HepG2 (cell line): ENCODE data around the gene SLC6A9. TPM values are rescaled to one million over a fixed set of nuclear protein-coding genes. Genes with fewer than 3 reads are reported as not detected.

Source experiments
- EED ChIP-seq: sonication (generic); formaldehyde crosslinking; IDR thresholded peaks from 2 replicates; pipeline ENCODE4 v1.5.0; 2020; ENCODE audit warnings: mild to moderate bottlenecking, missing genetic modification reagents
- HINFP ChIP-seq: sonication (generic); formaldehyde crosslinking; IDR thresholded peaks from 2 replicates; pipeline ENCODE4 v1.4.0; 2020; ENCODE audit warnings: low read depth, mild to moderate bottlenecking, missing genetic modification reagents
- MAX ChIP-seq: IDR thresholded peaks from 2 replicates; pipeline ENCODE4 v1.6.1; 2012; ENCODE audit warnings: inconsistent platforms
- MLX ChIP-seq: IDR thresholded peaks from 2 replicates; pipeline ENCODE4 v1.6.1; 2016
- MXD1 ChIP-seq: sonication (generic); formaldehyde crosslinking; IDR thresholded peaks from 2 replicates; pipeline ENCODE4 v1.4.0; 2020; ENCODE audit warnings: mild to moderate bottlenecking, missing genetic modification reagents
- NFAT5 ChIP-seq: sonication (generic); formaldehyde crosslinking; IDR thresholded peaks from 2 replicates; pipeline ENCODE4 v1.4.0; 2020; ENCODE audit warnings: missing genetic modification reagents
- POLR2AphosphoS2 ChIP-seq: IDR thresholded peaks from 2 replicates; pipeline ENCODE4 v1.6.1; 2011; ENCODE audit warnings: low read depth, low read length, improper control_type of control experiment
- PRDM15 ChIP-seq: sonication (generic); formaldehyde crosslinking; IDR thresholded peaks from 2 replicates; pipeline ENCODE4 v1.4.0; 2020; ENCODE audit warnings: missing genetic modification reagents
- SKI ChIP-seq: fragments of 450-650 bp; IDR thresholded peaks from one replicate; pipeline ENCODE4 v1.6.1; 2018; ENCODE audit warnings: mild to moderate bottlenecking; ENCODE audit not compliant: partially characterized antibody
- SYNCRIP ChIP-seq: fragments of 200-400 bp; formaldehyde crosslinking; IDR thresholded peaks from 2 replicates; pipeline ENCODE4 v1.6.1; 2018; ENCODE audit warnings: mild to moderate bottlenecking, low read depth, low read length; ENCODE audit not compliant: insufficient read depth
- ZNF121 ChIP-seq: sonication (generic); formaldehyde crosslinking; IDR thresholded peaks from 2 replicates; pipeline ENCODE4 v1.5.0; 2020; ENCODE audit warnings: mild to moderate bottlenecking, missing genetic modification reagents
- ZNF3 ChIP-seq: IDR thresholded peaks from 2 replicates; pipeline ENCODE4 v1.7.0; 2017; ENCODE audit warnings: inconsistent platforms
- ZNF441 ChIP-seq: sonication (generic); formaldehyde crosslinking; IDR thresholded peaks from 2 replicates; pipeline ENCODE4 v1.7.0; 2021; ENCODE audit warnings: missing genetic modification reagents, borderline replicate concordance
- ZNF530 ChIP-seq: sonication (generic); formaldehyde crosslinking; IDR thresholded peaks from 2 replicates; pipeline ENCODE4 v1.5.0; 2020; ENCODE audit warnings: low read depth, mild to moderate bottlenecking, missing genetic modification reagents
- ZNF615 ChIP-seq: sonication (generic); formaldehyde crosslinking; IDR thresholded peaks from 2 replicates; pipeline ENCODE4 v1.5.0; 2020; ENCODE audit warnings: mild to moderate bottlenecking, missing genetic modification reagents, borderline replicate concordance
- ZNF737 ChIP-seq: sonication (generic); formaldehyde crosslinking; IDR thresholded peaks from 2 replicates; pipeline ENCODE4 v1.5.0; 2020; ENCODE audit warnings: missing genetic modification reagents, mild to moderate bottlenecking, borderline replicate concordance
- ZSCAN29 ChIP-seq: sonication (generic); formaldehyde crosslinking; conservative IDR thresholded peaks from 2 replicates; pipeline ENCODE4 v1.4.0; 2020; ENCODE audit warnings: mild to moderate bottlenecking, missing genetic modification reagents
- polyA plus RNA-seq, 8 experiments: library from polyadenylated mRNA; depleted of rRNA in 3 of 8; stranded (reverse) in 7 of 8; unstranded in 1 of 8; fragments of >200 nt; fragmentation: Illumina TruSeq in 4 of 8; extraction: Trizol in 4 of 8; gene quantifications; 2 replicates each; pipeline versions ENCODE4 v1.2.1 to v1.2.3, GENCODE V29; 2011 to 2016; ENCODE audit warnings: low read depth in 4 of 8, missing spikeins in 1 of 8, mixed read lengths in 1 of 8; ENCODE audit not compliant: insufficient read depth in 1 of 8
- total RNA-seq, 5 experiments: library from RNA; depleted of rRNA; stranded (reverse); fragments of >200 nt; fragmentation: Illumina TruSeq; extraction: Trizol; gene quantifications; 2 replicates each; pipeline ENCODE4 v1.2.3, GENCODE V29; 2016; ENCODE audit warnings: low read depth in 1 of 5

The SLC6A9 gene
- total and polyA plus RNA-seq, 2 of the 13 experiments (the other 11 are each of a cell fraction or from before 2014, with no cell fraction given): 8.5 to 9.9 TPM

- peak; percentile 88 for TF ChIP-seq MXD1 (CRISPR knock-in tag)
- TF ChIP-seq PRDM15 (CRISPR knock-in tag): no peak
- peak; percentile 74; the same call in 1 of the 2 replicates for TF ChIP-seq ZSCAN29 (CRISPR knock-in tag)
- no peak for TF ChIP-seq ZNF737
- TF ChIP-seq MLX (CRISPR knock-in tag): no peak; the same call in 1 of the 2 replicates
- TF ChIP-seq POLR2AphosphoS2: 0 out of 2 replicates have a peak, but pooled peaks have one; percentile 52
- TF ChIP-seq EED: no peak
- TF ChIP-seq ZNF441 (CRISPR knock-in tag): peak; percentile 76
- no peak for TF ChIP-seq SYNCRIP
- TF ChIP-seq ZNF3 (CRISPR knock-in tag): no peak
- TF ChIP-seq NFAT5 (CRISPR knock-in tag): no peak
- peak; percentile 92 for TF ChIP-seq MAX
- no peak for TF ChIP-seq ZNF530
- TF ChIP-seq SKI: no peak
- no peak for TF ChIP-seq ZNF615 (CRISPR knock-in tag)
- TF ChIP-seq ZNF121 (CRISPR knock-in tag): no peak
- no peak for TF ChIP-seq HINFP
These were observed 56.6 kb downstream of the SLC6A9 start, which contains the start of gene ATP6V0B (continued) for GRCh38 chr1:43974443-43975248.
